HCT116 (cell line): Measurements from ENCODE around the gene NHSL1. TPM values are rescaled to one million over a fixed set of nuclear protein-coding genes. Genes with fewer than 3 reads are reported as not detected.

Experiments
- ATAC-seq: fragments of 200-7000 bp; cut with Tn5 transposase; 2 replicates; pipeline ENCODE4 v1.9.1; 2020; ENCODE audit warnings: mild to moderate bottlenecking, moderate library complexity
- BruUV-seq: library from RNA; stranded (reverse); fragments of 400-500 nt; replicated peaks from 2 replicates; lab custom pipeline; 2021; lab: Mats Ljungman, UMichigan
- CTCF ChIA-PET: fragments of 300-600 bp; sonication (Branson Sonifier 250); formaldehyde crosslinking; loops from one replicate; lab custom pipeline; 2021; ENCODE audit warnings: antibody characterized with exemption; lab: Charles Lee
- POLR2A ChIA-PET: fragments of 300-600, 350-600 bp; sonication (Branson Sonifier 250); formaldehyde crosslinking; loops from one replicate; lab custom pipeline; 2021; ENCODE audit warnings: antibody characterized with exemption; lab: Charles Lee
- RAD21 ChIA-PET, 2 experiments: fragments of 300-600 bp; sonication (Branson Sonifier 250); formaldehyde crosslinking; loops; one replicate each; lab custom pipeline; 2023; ENCODE audit warnings: low total read pairs in 2 of 2; ENCODE audit not compliant: uncharacterized antibody in 2 of 2, unreplicated experiment in 2 of 2, low non-redundant PET in 1 of 2; lab: Charles Lee
- DNase-seq: peaks from one replicate; pipeline ENCODE4 v3.0.0-alpha.2; 2010; ENCODE audit warnings: low read depth, low spot score
- H2AFZ ChIP-seq: fragments of 200-600 bp; shearing (Covaris generic), sonication (generic); 2 replicates; pipeline ENCODE4 v1.6.1; 2017; ENCODE audit warnings: low read depth, mixed run types, mixed read lengths, antibody characterized with exemption, low read length; ENCODE audit not compliant: poor library complexity, severe bottlenecking
- H3K27ac ChIP-seq: 2 replicates; pipeline ENCODE4 v1.5.1; 2012; ENCODE audit warnings: low read depth, low read length
- H3K27me3 ChIP-seq: fragments of 200-600 bp; sonication (generic); 2 replicates; pipeline ENCODE4 v1.6.1; 2016; ENCODE audit warnings: mixed run types, low read length, mixed read lengths; ENCODE audit not compliant: insufficient read depth
- H3K36me3 ChIP-seq, 2 experiments: fragments of 200-500 bp in 1 of 2; fragments of 200-600 bp in 1 of 2; sonication (Bioruptor generic) in 1 of 2; sonication (generic) in 1 of 2; 2 replicates each; pipeline versions ENCODE4 v1.5.1 to v1.6.1; 2014 to 2016; ENCODE audit warnings: low read length in 2 of 2, inconsistent platforms in 1 of 2, mixed read lengths in 1 of 2, mixed run types in 1 of 2; ENCODE audit not compliant: insufficient read depth in 2 of 2, control insufficient read depth in 1 of 2
- H3K4me1 ChIP-seq, 2 experiments: fragments of 200-600 bp in 1 of 2; sonication (generic) in 1 of 2; 2 replicates each; pipeline versions ENCODE4 v1.5.1 to v1.6.1; 2012 to 2017; ENCODE audit warnings: low read length in 2 of 2, inconsistent platforms in 1 of 2, mild to moderate bottlenecking in 1 of 2, mixed read lengths in 1 of 2, mixed run types in 1 of 2, moderate library complexity in 1 of 2; ENCODE audit not compliant: insufficient read depth in 2 of 2, control insufficient read depth in 1 of 2
- H3K4me2 ChIP-seq: fragments of 200-600 bp; sonication (generic); 2 replicates; pipeline ENCODE4 v1.6.1; 2017; ENCODE audit warnings: mixed run types, low read length, mixed read lengths
- H3K4me3 ChIP-seq, 2 experiments: fragments of 200-600 bp in 1 of 2; sonication (generic) in 1 of 2; replicated peaks in 1 of 2; 2 replicates each; pipeline ENCODE4 v1.5.1; 2011 to 2016; ENCODE audit warnings: low read length in 2 of 2, control low read depth in 1 of 2, low read depth in 1 of 2, mild to moderate bottlenecking in 1 of 2, mixed read lengths in 1 of 2, mixed run types in 1 of 2
- H3K79me2 ChIP-seq: fragments of 200-600 bp; sonication (generic); 2 replicates; pipeline ENCODE4 v1.6.1; 2017; ENCODE audit warnings: mild to moderate bottlenecking, mixed run types, low read length, moderate library complexity, mixed read lengths; ENCODE audit not compliant: insufficient read depth
- H3K9ac ChIP-seq: fragments of 200-600 bp; sonication (generic); 2 replicates; pipeline ENCODE4 v1.6.1; 2016; ENCODE audit warnings: low read length, mixed read lengths
- H3K9me2 ChIP-seq: fragments of 200-600 bp; sonication (generic), shearing (Covaris generic); 2 replicates; pipeline ENCODE4 v1.6.1; 2017; ENCODE audit warnings: mixed run types, mild to moderate bottlenecking, moderate library complexity; ENCODE audit not compliant: insufficient read depth
- H3K9me3 ChIP-seq, 2 experiments: fragments of 200-500 bp in 1 of 2; fragments of 200-600 bp in 1 of 2; sonication (Bioruptor generic) in 1 of 2; sonication (generic) in 1 of 2; 2 replicates each; pipeline ENCODE4 v1.6.1; 2014 to 2017; ENCODE audit warnings: low read length in 2 of 2, mixed read lengths in 2 of 2, inconsistent platforms in 1 of 2, low read depth in 1 of 2, mild to moderate bottlenecking in 1 of 2, mixed run types in 1 of 2, moderate library complexity in 1 of 2; ENCODE audit not compliant: control insufficient read depth in 1 of 2, insufficient read depth in 1 of 2
- H4K20me1 ChIP-seq: fragments of 200-600 bp; sonication (generic), shearing (Covaris generic); 2 replicates; pipeline ENCODE4 v1.6.1; 2017; ENCODE audit warnings: mixed run types, mild to moderate bottlenecking, moderate library complexity; ENCODE audit not compliant: insufficient read depth
- CBX3 ChIP-seq: IDR thresholded peaks from 2 replicates; pipeline ENCODE4 v1.6.1; 2012; ENCODE audit warnings: low read depth
- CEBPB ChIP-seq: IDR thresholded peaks from 2 replicates; pipeline ENCODE4 v1.6.1; 2012; ENCODE audit warnings: low read depth
- ELF1 ChIP-seq: IDR thresholded peaks from 2 replicates; pipeline ENCODE4 v1.6.1; 2012; ENCODE audit warnings: low read depth, borderline replicate concordance
- EZH2 ChIP-seq: fragments of 200-600 bp; sonication (generic); IDR thresholded peaks from 2 replicates; pipeline ENCODE4 v1.6.1; 2017; ENCODE audit warnings: antibody characterized with exemption, mixed run types
- FOSL1 ChIP-seq: IDR thresholded peaks from 2 replicates; pipeline ENCODE4 v1.6.1; 2012; ENCODE audit warnings: low read depth
- POLR2A ChIP-seq: IDR thresholded peaks from 2 replicates; pipeline ENCODE4 v1.7.0; 2011; ENCODE audit warnings: borderline replicate concordance; ENCODE audit not compliant: insufficient read depth, insufficient read length; ENCODE audit errors: extremely low read depth
- RAD21 ChIP-seq: IDR thresholded peaks from 2 replicates; pipeline ENCODE4 v1.6.1; 2012; ENCODE audit warnings: low read depth, mild to moderate bottlenecking
- SIN3A ChIP-seq: IDR thresholded peaks from 2 replicates; pipeline ENCODE4 v1.6.1; 2012; ENCODE audit warnings: low read depth
- SP1 ChIP-seq: IDR thresholded peaks from 2 replicates; pipeline ENCODE4 v1.6.1; 2012; ENCODE audit warnings: low read depth
- TCF7L2 ChIP-seq: IDR thresholded peaks from 2 replicates; pipeline ENCODE4 v1.7.0; 2011; ENCODE audit warnings: borderline replicate concordance, inconsistent platforms; ENCODE audit not compliant: insufficient read depth, insufficient read length; ENCODE audit errors: extremely low read depth
- YY1 ChIP-seq: IDR thresholded peaks from 2 replicates; pipeline ENCODE4 v1.6.1; 2011; ENCODE audit warnings: low read length, low read depth, moderate library complexity, mild to moderate bottlenecking; ENCODE audit not compliant: insufficient replicate concordance; ENCODE audit errors: extremely low read depth
- ZFX ChIP-seq: fragments of 450-650 bp; IDR thresholded peaks from 2 replicates; pipeline ENCODE4 v1.6.1; 2017
- intact Hi-C: fragments of 100-400 bp; cut with micrococcal nuclease; formaldehyde crosslinking; loops from 2 replicates; pipeline ENCODE4 v1.10.0; 2022
- total RNA-seq: library from RNA; stranded (reverse); gene quantifications from one replicate; pipeline ENCODE4 v1.2.1, GENCODE V29; 2021; ENCODE audit not compliant: unreplicated experiment
- TF ChIP-seq, protein P1 (sequence below): IDR thresholded peaks from 2 replicates; pipeline ENCODE4 v1.6.1; 2012
- TF ChIP-seq, protein P2 (sequence below): IDR thresholded peaks from 2 replicates; pipeline ENCODE4 v1.6.1; 2012
- TF ChIP-seq, protein P3 (sequence below): IDR thresholded peaks from 2 replicates; pipeline ENCODE4 v1.6.1; 2011; ENCODE audit warnings: mild to moderate bottlenecking, low read length, moderate library complexity; ENCODE audit not compliant: insufficient replicate concordance; ENCODE audit errors: extremely low read depth

Gene NHSL1
- total RNA-seq, 1 experiment from 2014 or later: 15.4 TPM

DNA sequence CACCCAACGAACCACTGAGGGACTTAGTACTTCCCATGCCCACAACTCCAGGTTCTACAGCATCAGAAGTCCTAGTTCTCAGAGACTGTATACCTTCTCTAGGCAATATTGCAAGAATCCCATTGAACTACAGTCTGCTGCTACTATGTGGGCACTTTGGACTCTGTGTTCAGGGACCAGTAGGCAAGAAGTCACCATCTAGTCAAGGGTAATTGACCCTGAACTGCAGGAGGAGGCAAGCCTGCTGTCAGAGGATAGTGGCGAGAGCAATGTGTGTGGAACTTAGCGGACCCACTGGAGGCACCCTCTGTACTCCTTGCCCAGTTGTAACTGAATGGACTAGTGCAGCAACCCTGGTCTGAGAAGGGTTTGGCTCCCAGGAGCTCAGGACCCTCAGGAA is 79.5 kb downstream of the NHSL1 start:
- H3K36me3 ChIP-seq: no peaks in the 10 kb centered on the region
- no peaks in the 10 kb centered on the region for H3K9me2 ChIP-seq
- no peaks in the 10 kb centered on the region for H3K79me2 ChIP-seq
- H3K27me3 ChIP-seq: no peaks in the 10 kb centered on the region
- DNase-seq (no peak), ATAC-seq (no peak)
- ChIA-PET CTCF (no interaction called here), RAD21 (no interaction called here), POLR2A (interaction anchor here (0.6 kb wide), 1 partner anchor 354 kb away, joined by 3 read pairs; the partner anchor contains the start of gene CCDC28A)
- H3K4me2 ChIP-seq: no peak overlapping the region
- BruUV-seq: no TSS peak
- no peaks in the 10 kb centered on the region for H4K20me1 ChIP-seq
- no peak overlapping the region for H3K4me3 ChIP-seq
- H3K4me1 ChIP-seq: no peaks in the 10 kb centered on the region
- no peaks in the 10 kb centered on the region for H3K9me3 ChIP-seq
- H2AFZ ChIP-seq: no peak overlapping the region
- TF ChIP-seq POLR2A (no peak), EZH2 (no peak), ELF1 (no peak), CEBPB (no peak), FOSL1 (no peak), SIN3A (no peak), CBX3 (no peak), TCF7L2 (no peak), ZFX (no peak), RAD21 (no peak), YY1 (no peak), SP1 (no peak)
- TF ChIP-seq, protein P1, sequence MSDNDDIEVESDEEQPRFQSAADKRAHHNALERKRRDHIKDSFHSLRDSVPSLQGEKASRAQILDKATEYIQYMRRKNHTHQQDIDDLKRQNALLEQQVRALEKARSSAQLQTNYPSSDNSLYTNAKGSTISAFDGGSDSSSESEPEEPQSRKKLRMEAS: no peak
- TF ChIP-seq, protein P2, sequence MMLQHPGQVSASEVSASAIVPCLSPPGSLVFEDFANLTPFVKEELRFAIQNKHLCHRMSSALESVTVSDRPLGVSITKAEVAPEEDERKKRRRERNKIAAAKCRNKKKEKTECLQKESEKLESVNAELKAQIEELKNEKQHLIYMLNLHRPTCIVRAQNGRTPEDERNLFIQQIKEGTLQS: no peak
- TF ChIP-seq, protein P3, sequence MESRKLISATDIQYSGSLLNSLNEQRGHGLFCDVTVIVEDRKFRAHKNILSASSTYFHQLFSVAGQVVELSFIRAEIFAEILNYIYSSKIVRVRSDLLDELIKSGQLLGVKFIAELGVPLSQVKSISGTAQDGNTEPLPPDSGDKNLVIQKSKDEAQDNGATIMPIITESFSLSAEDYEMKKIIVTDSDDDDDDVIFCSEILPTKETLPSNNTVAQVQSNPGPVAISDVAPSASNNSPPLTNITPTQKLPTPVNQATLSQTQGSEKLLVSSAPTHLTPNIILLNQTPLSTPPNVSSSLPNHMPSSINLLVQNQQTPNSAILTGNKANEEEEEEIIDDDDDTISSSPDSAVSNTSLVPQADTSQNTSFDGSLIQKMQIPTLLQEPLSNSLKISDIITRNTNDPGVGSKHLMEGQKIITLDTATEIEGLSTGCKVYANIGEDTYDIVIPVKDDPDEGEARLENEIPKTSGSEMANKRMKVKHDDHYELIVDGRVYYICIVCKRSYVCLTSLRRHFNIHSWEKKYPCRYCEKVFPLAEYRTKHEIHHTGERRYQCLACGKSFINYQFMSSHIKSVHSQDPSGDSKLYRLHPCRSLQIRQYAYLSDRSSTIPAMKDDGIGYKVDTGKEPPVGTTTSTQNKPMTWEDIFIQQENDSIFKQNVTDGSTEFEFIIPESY: no peak
- H3K9ac ChIP-seq: no peak overlapping the region
- intact Hi-C loops: no loop called here
- no peak overlapping the region for H3K27ac ChIP-seq
